ENCODE results near the gene IKZF3.
"Not testable (repeated sequence)": the region's sequence is repeated elsewhere in the genome, so short reads cannot be mapped to it uniquely, and the experiment has no call there.

The IKZF3 gene

GRCh38 chr17:39714234-39714633 is 149.9 kb downstream of the IKZF3 start:
- no peak for DNase-seq

GRCh38 chr17:39711851-39712250 is 152.3 kb downstream of the IKZF3 start:
- DNase-seq, result no peak

- DNase-seq, result not testable (repeated sequence)
Observed at GRCh38 chr17:39711071-39711470, 153.0 kb downstream of the IKZF3 start.

GRCh38 chr17:39709998-39710964 is 153.8 kb downstream of the IKZF3 start:
- no peak for DNase-seq

GRCh38 chr17:39709319-39709997 is 154.7 kb downstream of the IKZF3 start:
- no peak for DNase-seq
